Lung (tissue), 12 donors: ENCODE data around the gene MRPS7. TPM values are rescaled to one million over a fixed set of nuclear protein-coding genes. Genes with fewer than 3 reads are reported as not detected.

Experiments used
- ATAC-seq: fragments of 200-7000 bp; cut with Tn5 transposase; one replicate; pipeline ENCODE4 v1.9.1; 2020; ENCODE audit warnings: moderate number of reproducible peaks; ENCODE audit not compliant: insufficient read depth, low FRiP score
- DNase-seq, 3 donors: peaks; one replicate each; pipeline ENCODE4 v3.0.0-alpha.2; 2013 to 2017
- H3K27ac ChIP-seq, 2 donors: one replicate each; pipeline ENCODE4 v1.5.1; 2013; ENCODE audit warnings: mild to moderate bottlenecking in 2 of 2, moderate library complexity in 2 of 2, control low read depth in 1 of 2, inconsistent platforms in 1 of 2, low read depth in 1 of 2, low read length in 1 of 2
- H3K27me3 ChIP-seq, 3 donors: one replicate each; pipeline ENCODE4 v1.5.1; 2013; ENCODE audit warnings: low read length in 2 of 3; ENCODE audit not compliant: control insufficient read depth in 3 of 3, insufficient read depth in 3 of 3
- H3K36me3 ChIP-seq, 4 donors: one replicate each; pipeline ENCODE4 v1.5.1; 2013; ENCODE audit warnings: low read length in 4 of 4, mild to moderate bottlenecking in 1 of 4, moderate library complexity in 1 of 4; ENCODE audit not compliant: control insufficient read depth in 4 of 4, insufficient read depth in 4 of 4
- H3K4me1 ChIP-seq, 5 donors: one replicate each; pipeline ENCODE4 v1.5.1; 2013; ENCODE audit warnings: low read length in 5 of 5, mild to moderate bottlenecking in 2 of 5, moderate library complexity in 1 of 5; ENCODE audit not compliant: control insufficient read depth in 5 of 5, insufficient read depth in 5 of 5
- H3K4me3 ChIP-seq: one replicate; pipeline ENCODE4 v1.5.1; 2013; ENCODE audit warnings: mild to moderate bottlenecking, control low read depth, moderate library complexity
- H3K9ac ChIP-seq, 2 donors: one replicate each; pipeline ENCODE4 v1.5.1; 2013; ENCODE audit warnings: low read length in 2 of 2, control low read depth in 1 of 2; ENCODE audit not compliant: insufficient read depth in 1 of 2
- H3K9me3 ChIP-seq, 4 donors: one replicate each; pipeline ENCODE4 v1.5.1; 2013; ENCODE audit warnings: low read length in 3 of 4, mild to moderate bottlenecking in 1 of 4, moderate library complexity in 1 of 4; ENCODE audit not compliant: control insufficient read depth in 4 of 4, insufficient read depth in 3 of 4
- whole genome bisulfite sequencing, 2 donors: extraction: QIAGEN DNeasy Blood & Tissue Kit; methylation state at CpG; one replicate each; pipeline ENCODE4 v1.1.7; 2013; 5-methylcytosine and 5-hydroxymethylcytosine counted together
- polyA plus RNA-seq, 2 donors: library from polyadenylated mRNA; stranded (reverse); fragments of 200-250 nt; gene quantifications; one replicate each; pipeline ENCODE4 v1.2.1, GENCODE V29; 2013
- total RNA-seq, 2 donors: library from RNA; depleted of rRNA in 1 of 2; stranded (reverse); fragments of >200 nt in 1 of 2; gene quantifications; one replicate each; pipeline ENCODE4 v1.2.1, GENCODE V29; 2014 to 2021
- TF ChIP-seq, protein P1 (sequence below): IDR thresholded peaks from 2 replicates; pipeline ENCODE4 v1.5.1; 2012; ENCODE audit warnings: mild to moderate bottlenecking; ENCODE audit errors: control extremely low read depth, extremely low read depth
- donor health status: control.
- donor health status: control.
- donor health status: Bipolar disorder and iron deficiency.
- donor health status: healthy.
- donor health status: DM: yes; HTN: yes; CAD: no.

The MRPS7 gene
- total and polyA plus RNA-seq, 4 donors: 40.0 to 61.7 (median 50.8) TPM

GRCh38 chr17:75270966-75271232, 9.2 kb downstream of the MRPS7 start, which contains the start of gene MIF4GD:
Gene MIF4GD, minus strand, starts transcription at chr17:75271231. Its CDS starts 1,036 bp downstream, at chr17:75270195.
- peak in 1 of 3 donors; percentile 86 for DNase-seq
- WGBS, 2 donors: 0 to 1% methylated on average over 27 to 39 of the region's 39 CpGs
- H3K4me1 ChIP-seq: peaks cover 0 to 27% (median 3%) of the 10 kb centered on the region in 5 donors

DNA sequence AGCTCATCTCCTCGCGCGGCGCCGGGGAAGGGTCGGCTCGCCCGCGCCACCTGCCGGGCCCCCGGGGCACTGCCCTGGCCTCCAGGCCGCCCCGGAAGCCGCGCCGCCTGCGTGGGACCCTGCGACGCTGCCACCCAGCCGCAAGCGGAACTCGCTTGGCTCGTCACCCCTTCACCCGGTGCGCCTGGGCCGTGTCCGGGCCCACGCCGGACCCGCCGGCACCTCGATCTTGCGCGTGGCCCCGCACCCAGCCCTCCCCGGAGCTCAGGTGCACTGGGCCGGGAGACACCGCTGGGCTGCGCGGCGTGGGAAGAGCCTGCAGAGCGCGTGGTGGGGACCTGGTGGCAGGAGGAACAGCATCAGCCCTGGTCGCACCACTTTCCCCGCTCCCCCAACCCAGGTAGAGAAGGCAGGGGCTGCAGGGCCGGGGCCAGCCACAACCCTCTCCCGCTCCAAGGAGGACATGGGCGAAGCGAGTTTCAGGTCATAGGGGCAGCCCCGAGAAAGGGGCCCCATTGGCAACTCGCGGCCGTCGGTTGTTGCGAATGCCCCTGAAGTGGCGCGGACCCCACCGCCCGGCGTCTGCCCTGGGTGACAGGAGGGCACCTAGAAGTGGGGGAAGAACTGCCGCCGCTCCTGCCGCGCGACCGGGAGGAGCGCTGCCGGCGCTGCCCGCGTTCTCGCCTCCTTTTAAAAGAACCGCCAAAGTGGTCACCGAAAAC, 9.7 kb downstream of the MRPS7 start:
- Histone ChIP-seq H3K4me1 (peaks cover 0 to 27% (median 3%) of the 10 kb centered on the region in 5 donors), H3K9me3 (no peaks in the 10 kb centered on the region), H3K27ac (peak overlapping the region; percentile 75 to 95), H3K9ac (no peak overlapping the region), H3K36me3 (peaks cover 0 to 14% (median under 1%) of the 10 kb centered on the region in 4 donors), H3K4me3 (peak overlapping the region; percentile 78), H3K27me3 (no peaks in the 10 kb centered on the region)
- WGBS, 2 donors: 0 to 1% methylated on average over 61 to 74 of the region's 74 CpGs
- ATAC-seq: peak; percentile 87
- peak; percentile 49 to 83 (median 72) for DNase-seq
- TF ChIP-seq, protein P1, sequence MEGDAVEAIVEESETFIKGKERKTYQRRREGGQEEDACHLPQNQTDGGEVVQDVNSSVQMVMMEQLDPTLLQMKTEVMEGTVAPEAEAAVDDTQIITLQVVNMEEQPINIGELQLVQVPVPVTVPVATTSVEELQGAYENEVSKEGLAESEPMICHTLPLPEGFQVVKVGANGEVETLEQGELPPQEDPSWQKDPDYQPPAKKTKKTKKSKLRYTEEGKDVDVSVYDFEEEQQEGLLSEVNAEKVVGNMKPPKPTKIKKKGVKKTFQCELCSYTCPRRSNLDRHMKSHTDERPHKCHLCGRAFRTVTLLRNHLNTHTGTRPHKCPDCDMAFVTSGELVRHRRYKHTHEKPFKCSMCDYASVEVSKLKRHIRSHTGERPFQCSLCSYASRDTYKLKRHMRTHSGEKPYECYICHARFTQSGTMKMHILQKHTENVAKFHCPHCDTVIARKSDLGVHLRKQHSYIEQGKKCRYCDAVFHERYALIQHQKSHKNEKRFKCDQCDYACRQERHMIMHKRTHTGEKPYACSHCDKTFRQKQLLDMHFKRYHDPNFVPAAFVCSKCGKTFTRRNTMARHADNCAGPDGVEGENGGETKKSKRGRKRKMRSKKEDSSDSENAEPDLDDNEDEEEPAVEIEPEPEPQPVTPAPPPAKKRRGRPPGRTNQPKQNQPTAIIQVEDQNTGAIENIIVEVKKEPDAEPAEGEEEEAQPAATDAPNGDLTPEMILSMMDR: peak; percentile 57

More at GRCh38 chr17:75270966-75271232, 9.2 kb downstream of the MRPS7 start, which contains the start of gene MIF4GD:
- H3K36me3 ChIP-seq: peaks cover 3 to 17% (median 4%) of the 10 kb centered on the region in 4 donors
- no peaks in the 10 kb centered on the region for H3K27me3 ChIP-seq
- TF ChIP-seq, protein P1: no peak
- peak within 1 kb of the TSS; percentile 95 for H3K27ac ChIP-seq
- peak within 1 kb of the TSS; percentile 11 to 56 for H3K9ac ChIP-seq
- ATAC-seq: no peak
- peak within 1 kb of the TSS; percentile 78 for H3K4me3 ChIP-seq
- no peaks in the 10 kb centered on the region for H3K9me3 ChIP-seq

DNA sequence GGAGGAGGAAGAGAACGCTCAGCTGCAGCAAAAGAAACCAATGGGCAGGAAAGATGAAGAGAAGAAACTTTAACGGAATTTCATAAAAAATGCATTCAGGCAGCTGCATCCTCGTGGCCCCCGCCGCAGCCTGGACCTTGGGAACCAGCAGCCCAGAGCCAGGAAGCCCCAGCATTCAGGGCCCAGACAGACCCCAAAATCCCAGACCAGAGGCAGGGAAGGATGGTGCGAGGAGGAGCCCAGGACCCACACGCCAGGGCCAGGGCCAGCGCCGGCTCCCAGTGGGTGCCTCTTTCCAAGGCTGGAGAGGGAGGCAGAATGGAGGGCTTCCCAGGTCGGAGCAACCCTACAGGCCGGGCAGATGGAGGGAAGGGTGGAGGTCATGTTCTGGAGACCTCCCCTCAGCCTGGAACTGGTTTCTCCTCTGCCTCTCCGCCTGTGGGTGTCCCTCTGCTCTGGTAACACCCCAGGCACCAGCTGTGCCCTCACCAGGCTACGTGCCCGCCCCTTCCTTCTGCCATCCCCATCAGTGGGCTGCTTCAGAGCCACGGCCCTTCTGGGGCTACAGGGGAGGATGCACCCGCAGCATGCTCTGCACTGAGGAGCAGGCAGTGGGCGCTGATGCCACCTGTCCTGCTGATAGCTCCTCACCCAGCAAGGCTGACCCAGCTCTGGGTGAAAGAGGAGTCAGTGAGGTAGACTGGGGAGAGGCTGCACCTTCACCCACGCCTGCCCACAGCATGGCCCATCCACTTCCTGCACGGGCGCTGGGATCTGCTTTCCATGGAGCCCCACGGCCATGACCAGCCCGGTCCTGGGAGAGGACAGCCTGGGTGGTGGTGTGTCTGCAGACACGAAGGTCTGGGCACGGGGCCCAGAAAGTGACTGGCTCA, 10.5 kb downstream of the MRPS7 start:
- Histone ChIP-seq H3K9ac (no peak overlapping the region), H3K27me3 (no peaks in the 10 kb centered on the region), H3K4me1 (peaks cover 0 to 26% (median 3%) of the 10 kb centered on the region in 5 donors), H3K4me3 (no peak overlapping the region), H3K27ac (peak overlapping the region in 1 of 2 donors; percentile 95), H3K36me3 (peaks cover 0 to 6% (median 0%) of the 10 kb centered on the region in 4 donors), H3K9me3 (no peaks in the 10 kb centered on the region)
- WGBS, 2 donors: 60 to 61% methylated on average over 24 of the region's 24 CpGs
- TF ChIP-seq, protein P1: no peak
- ATAC-seq (no peak), DNase-seq (peak in 2 of 3 donors; percentile 25 to 47)
